ENCODE data around the gene RMC1. TPM values are rescaled to one million over a fixed set of nuclear protein-coding genes. Genes with fewer than 3 reads are reported as not detected.

Gene RMC1
- total and polyA plus RNA-seq, 4 donors: 15.6 to 24.7 (median 20.8) TPM

DNA sequence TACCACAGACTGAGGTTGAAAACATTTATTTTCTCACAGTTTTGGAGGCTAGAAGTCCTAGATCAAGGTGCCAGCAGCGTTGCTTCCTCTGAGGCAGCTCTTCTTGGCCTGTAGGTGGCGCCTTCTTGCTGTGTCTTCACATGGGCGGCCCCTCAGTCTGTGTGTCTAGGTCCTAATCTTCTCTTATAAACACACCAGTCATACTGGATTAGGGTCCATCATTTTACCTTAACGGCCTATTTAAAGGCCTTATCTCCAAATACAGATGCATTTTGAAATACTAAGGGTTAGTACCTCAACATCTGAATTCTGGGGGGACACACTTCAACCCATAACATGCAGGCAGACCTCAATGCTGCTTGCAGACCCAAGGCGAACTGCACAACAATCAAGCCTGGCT, 4.4 kb upstream of the RMC1 start:
- H3K36me3 ChIP-seq (ENCODE audit: control insufficient read depth in 4 of 4, insufficient read depth in 3 of 4, low read depth in 1 of 4, low read length in 3 of 4): no peaks in the 10 kb centered on the region
- H3K9ac ChIP-seq (ENCODE audit: low read depth in 1 of 2, low read length in 2 of 2): no peak overlapping the region
- H3K27ac ChIP-seq (ENCODE audit: low read depth in 1 of 2, low read length in 2 of 2): no peak overlapping the region
- peak; percentile 71 for DNase-seq (ENCODE audit: low spot score)
- no peaks in the 10 kb centered on the region for H3K27me3 ChIP-seq (ENCODE audit: control insufficient read depth in 4 of 4, insufficient read depth in 4 of 4, low read length in 3 of 4)
- H3K4me3 ChIP-seq (ENCODE audit: low read depth in 1 of 3, low read length in 3 of 3): no peak overlapping the region
- TF ChIP-seq YY1 (IDR thresholded peaks at IDR 0.05): no peak
- TF ChIP-seq CTCF (IDR thresholded peaks at IDR 0.05; ENCODE audit: low read depth, low read length, missing input control): peak; percentile 74
- TF ChIP-seq RAD21 (IDR thresholded peaks at IDR 0.05): peak; percentile 82 to 84
- 26% methylated on average over 5 of the region's 5 CpGs for WGBS
- peaks cover 0 to 7% (median 0%) of the 10 kb centered on the region in 4 donors for H3K4me1 ChIP-seq (ENCODE audit: control insufficient read depth in 4 of 4, insufficient read depth in 4 of 4, low read length in 3 of 4)
- no peaks in the 10 kb centered on the region for H3K9me3 ChIP-seq (ENCODE audit: control insufficient read depth in 4 of 4, low read length in 3 of 4)

GRCh38 chr18:23499291-23499781, 4.0 kb upstream of the RMC1 start:
- Histone ChIP-seq H3K4me1 (ENCODE audit: control insufficient read depth in 4 of 4, insufficient read depth in 4 of 4, low read length in 3 of 4) (peaks cover 0 to 10% (median under 1%) of the 10 kb centered on the region in 4 donors), H3K27ac (ENCODE audit: low read depth in 1 of 2, low read length in 2 of 2) (no peak overlapping the region), H3K4me3 (ENCODE audit: low read depth in 1 of 3, low read length in 3 of 3) (no peak overlapping the region), H3K9me3 (ENCODE audit: control insufficient read depth in 4 of 4, low read length in 3 of 4) (no peaks in the 10 kb centered on the region), H3K9ac (ENCODE audit: low read depth in 1 of 2, low read length in 2 of 2) (no peak overlapping the region), H3K36me3 (ENCODE audit: control insufficient read depth in 4 of 4, insufficient read depth in 3 of 4, low read depth in 1 of 4, low read length in 3 of 4) (no peaks in the 10 kb centered on the region), H3K27me3 (ENCODE audit: control insufficient read depth in 4 of 4, insufficient read depth in 4 of 4, low read length in 3 of 4) (no peaks in the 10 kb centered on the region)
- DNase-seq (ENCODE audit: low spot score): no peak
- 50% methylated on average over 11 of the region's 11 CpGs for WGBS
- TF ChIP-seq ZBTB33 (IDR thresholded peaks at IDR 0.05) (no peak), ATF3 (IDR thresholded peaks at IDR 0.05) (no peak), HNF4G (IDR thresholded peaks at IDR 0.05) (no peak), NR2F2 (IDR thresholded peaks at IDR 0.05) (no peak), YY1 (IDR thresholded peaks at IDR 0.05) (no peak), SP1 (IDR thresholded peaks at IDR 0.05) (no peak), FOXA2 (IDR thresholded peaks at IDR 0.05) (no peak), EGR1 (IDR thresholded peaks at IDR 0.05; ENCODE audit: low read depth in 2 of 2) (no peak), FOXA1 (IDR thresholded peaks at IDR 0.05) (no peak), CTCF (IDR thresholded peaks at IDR 0.05; ENCODE audit: low read depth, low read length, missing input control) (no peak), JUND (IDR thresholded peaks at IDR 0.05) (no peak), RAD21 (IDR thresholded peaks at IDR 0.05) (no peak)
- TF ChIP-seq, protein P1, sequence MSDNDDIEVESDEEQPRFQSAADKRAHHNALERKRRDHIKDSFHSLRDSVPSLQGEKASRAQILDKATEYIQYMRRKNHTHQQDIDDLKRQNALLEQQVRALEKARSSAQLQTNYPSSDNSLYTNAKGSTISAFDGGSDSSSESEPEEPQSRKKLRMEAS (IDR thresholded peaks at IDR 0.05): no peak
